ENCODE results near the gene COL8A1. TPM values are rescaled to one million over a fixed set of nuclear protein-coding genes. Genes with fewer than 3 reads are reported as not detected.

COL8A1 gene
- total RNA-seq, 1 donor from 2014 or later: 23.1 TPM

GRCh38 chr3:99708207-99708745 is 69.9 kb downstream of the COL8A1 start:
- intact Hi-C loops (cut with DNase I): no loop called here

GRCh38 chr3:99709686-99710085 is 71.3 kb downstream of the COL8A1 start:
- intact Hi-C loops (cut with DNase I): no loop called here
- no peaks in the 10 kb centered on the region for H3K4me1 ChIP-seq

More at GRCh38 chr3:99708207-99708745, 69.9 kb downstream of the COL8A1 start:
- no peaks in the 10 kb centered on the region for H3K4me1 ChIP-seq
- DNase-seq (ENCODE audit: extremely low spot score in 2 of 2): no peak
- H3K27me3 ChIP-seq: no peaks in the 10 kb centered on the region
- H3K4me3 ChIP-seq: no peak overlapping the region
- H3K9me3 ChIP-seq: no peaks in the 10 kb centered on the region
- TF ChIP-seq POLR2AphosphoS5 (IDR thresholded peaks at IDR 0.05; ENCODE audit: insufficient read depth in 1 of 2, low read depth in 1 of 2) (no peak), POLR2A (IDR thresholded peaks at IDR 0.05) (no peak), CTCF (IDR thresholded peaks at IDR 0.05) (no peak)
- H3K36me3 ChIP-seq: no peaks in the 10 kb centered on the region
- no peak overlapping the region for H3K27ac ChIP-seq

GRCh38 chr3:99710094-99710493 is 71.7 kb downstream of the COL8A1 start:
- H3K27me3 ChIP-seq: no peaks in the 10 kb centered on the region
- no peak overlapping the region for H3K27ac ChIP-seq
- no peaks in the 10 kb centered on the region for H3K36me3 ChIP-seq
- no peak for DNase-seq (ENCODE audit: extremely low spot score in 2 of 2)
- no peak overlapping the region for H3K4me3 ChIP-seq
- TF ChIP-seq CTCF (IDR thresholded peaks at IDR 0.05): no peak
- TF ChIP-seq POLR2AphosphoS5 (IDR thresholded peaks at IDR 0.05; ENCODE audit: insufficient read depth in 1 of 2, low read depth in 1 of 2): no peak
- no peak for TF ChIP-seq POLR2A (IDR thresholded peaks at IDR 0.05)
- no peaks in the 10 kb centered on the region for H3K9me3 ChIP-seq
- H3K4me1 ChIP-seq: no peaks in the 10 kb centered on the region
- intact Hi-C loops (cut with DNase I): no loop called here

More at GRCh38 chr3:99709686-99710085, 71.3 kb downstream of the COL8A1 start:
- H3K27ac ChIP-seq: no peak overlapping the region
- no peak for TF ChIP-seq CTCF (IDR thresholded peaks at IDR 0.05)
- no peak for TF ChIP-seq POLR2AphosphoS5 (IDR thresholded peaks at IDR 0.05; ENCODE audit: insufficient read depth in 1 of 2, low read depth in 1 of 2)
- no peak for TF ChIP-seq POLR2A (IDR thresholded peaks at IDR 0.05)
- DNase-seq (ENCODE audit: extremely low spot score in 2 of 2): no peak
- H3K4me3 ChIP-seq: no peak overlapping the region
- H3K27me3 ChIP-seq: no peaks in the 10 kb centered on the region
- H3K9me3 ChIP-seq: no peaks in the 10 kb centered on the region
- H3K36me3 ChIP-seq: no peaks in the 10 kb centered on the region

- TF ChIP-seq POLR2A (IDR thresholded peaks at IDR 0.05): no peak
- no peak for TF ChIP-seq POLR2AphosphoS5 (IDR thresholded peaks at IDR 0.05; ENCODE audit: insufficient read depth in 1 of 2, low read depth in 1 of 2)
- TF ChIP-seq CTCF (IDR thresholded peaks at IDR 0.05): no peak
- Histone ChIP-seq H3K27me3 (no peaks in the 10 kb centered on the region), H3K9me3 (no peaks in the 10 kb centered on the region), H3K4me1 (no peaks in the 10 kb centered on the region), H3K4me3 (no peak overlapping the region), H3K36me3 (no peaks in the 10 kb centered on the region), H3K27ac (no peak overlapping the region)
- DNase-seq (ENCODE audit: extremely low spot score in 2 of 2): no peak
- intact Hi-C loops (cut with DNase I): no loop called here
Observed at GRCh38 chr3:99711351-99711750, 73.0 kb downstream of the COL8A1 start.

GRCh38 chr3:99712291-99712954 is 74.0 kb downstream of the COL8A1 start:
- intact Hi-C loops (cut with DNase I): no loop called here
- no peak for DNase-seq (ENCODE audit: extremely low spot score in 2 of 2)
- Histone ChIP-seq H3K4me1 (no peaks in the 10 kb centered on the region), H3K27ac (no peak overlapping the region), H3K4me3 (no peak overlapping the region), H3K36me3 (no peaks in the 10 kb centered on the region), H3K27me3 (no peaks in the 10 kb centered on the region), H3K9me3 (no peaks in the 10 kb centered on the region)
- TF ChIP-seq POLR2A (IDR thresholded peaks at IDR 0.05) (no peak), CTCF (IDR thresholded peaks at IDR 0.05) (no peak), POLR2AphosphoS5 (IDR thresholded peaks at IDR 0.05; ENCODE audit: insufficient read depth in 1 of 2, low read depth in 1 of 2) (no peak)

All from vagina (tissue), 2 donors.